ENCODE results near the gene VDAC1.

The VDAC1 gene

DNA sequence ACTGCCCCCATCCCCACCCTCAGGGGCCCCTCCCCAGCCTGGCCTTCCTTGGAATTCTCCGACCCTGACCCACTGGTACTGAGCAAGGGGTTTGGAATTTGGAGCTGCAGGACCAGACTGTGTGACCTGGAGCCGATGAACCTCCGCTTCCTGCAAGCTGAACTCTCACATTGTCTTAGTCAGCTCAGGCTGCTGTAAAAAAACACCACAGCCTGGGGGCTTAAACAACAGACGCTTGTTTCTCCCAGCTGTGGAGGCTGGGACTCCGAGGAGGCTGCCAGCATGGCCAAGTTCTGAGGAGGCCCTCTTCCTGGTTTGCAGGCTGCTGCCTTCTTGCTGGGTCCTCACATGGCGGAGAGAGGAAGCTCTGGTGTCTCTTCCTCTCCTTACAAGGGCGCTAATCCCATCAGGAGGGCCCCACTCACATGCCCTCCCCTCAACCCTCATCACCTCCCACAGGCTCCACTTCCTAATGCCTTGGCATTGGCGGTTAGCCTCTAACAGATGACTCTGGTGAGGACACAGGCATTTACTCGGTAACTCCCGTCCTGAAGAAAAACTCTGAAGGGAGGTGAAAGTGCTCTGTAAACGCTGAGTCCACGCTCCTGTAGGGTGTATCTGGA is 78.8 kb downstream of the VDAC1 start:
- TF ChIP-seq, protein P1, sequence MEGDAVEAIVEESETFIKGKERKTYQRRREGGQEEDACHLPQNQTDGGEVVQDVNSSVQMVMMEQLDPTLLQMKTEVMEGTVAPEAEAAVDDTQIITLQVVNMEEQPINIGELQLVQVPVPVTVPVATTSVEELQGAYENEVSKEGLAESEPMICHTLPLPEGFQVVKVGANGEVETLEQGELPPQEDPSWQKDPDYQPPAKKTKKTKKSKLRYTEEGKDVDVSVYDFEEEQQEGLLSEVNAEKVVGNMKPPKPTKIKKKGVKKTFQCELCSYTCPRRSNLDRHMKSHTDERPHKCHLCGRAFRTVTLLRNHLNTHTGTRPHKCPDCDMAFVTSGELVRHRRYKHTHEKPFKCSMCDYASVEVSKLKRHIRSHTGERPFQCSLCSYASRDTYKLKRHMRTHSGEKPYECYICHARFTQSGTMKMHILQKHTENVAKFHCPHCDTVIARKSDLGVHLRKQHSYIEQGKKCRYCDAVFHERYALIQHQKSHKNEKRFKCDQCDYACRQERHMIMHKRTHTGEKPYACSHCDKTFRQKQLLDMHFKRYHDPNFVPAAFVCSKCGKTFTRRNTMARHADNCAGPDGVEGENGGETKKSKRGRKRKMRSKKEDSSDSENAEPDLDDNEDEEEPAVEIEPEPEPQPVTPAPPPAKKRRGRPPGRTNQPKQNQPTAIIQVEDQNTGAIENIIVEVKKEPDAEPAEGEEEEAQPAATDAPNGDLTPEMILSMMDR (IDR thresholded peaks at IDR 0.05; ENCODE audit: insufficient read depth, low read depth, low read length, missing control alignments), result no peak
- H3K4me3 ChIP-seq (ENCODE audit: low read depth, low read length), result no peak overlapping the region
- DNase-seq (ENCODE audit: low read depth), result no peak

DNA sequence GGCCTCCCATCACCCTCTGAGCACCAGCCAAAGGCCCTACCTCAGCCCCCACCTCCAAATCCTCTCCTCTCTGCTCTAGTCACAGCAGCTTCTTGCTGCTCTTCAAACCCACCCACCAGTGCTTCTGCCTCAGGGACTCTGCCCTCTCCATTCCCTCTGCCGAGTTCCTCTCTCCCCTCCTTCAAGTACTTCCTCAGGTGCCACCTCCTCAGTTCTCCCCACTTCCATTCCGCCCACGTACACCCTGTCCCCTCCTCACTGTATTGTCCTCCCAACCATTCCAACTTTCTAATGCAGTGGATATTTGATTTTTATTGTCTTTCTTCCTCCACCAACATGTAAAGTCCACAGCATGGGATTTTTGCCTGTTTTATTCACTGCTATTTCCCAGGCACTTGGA is 79.5 kb downstream of the VDAC1 start:
- TF ChIP-seq, protein P1 (IDR thresholded peaks at IDR 0.05; ENCODE audit: insufficient read depth, low read depth, low read length, missing control alignments), result no peak
- no peak for DNase-seq (ENCODE audit: low read depth)

DNA sequence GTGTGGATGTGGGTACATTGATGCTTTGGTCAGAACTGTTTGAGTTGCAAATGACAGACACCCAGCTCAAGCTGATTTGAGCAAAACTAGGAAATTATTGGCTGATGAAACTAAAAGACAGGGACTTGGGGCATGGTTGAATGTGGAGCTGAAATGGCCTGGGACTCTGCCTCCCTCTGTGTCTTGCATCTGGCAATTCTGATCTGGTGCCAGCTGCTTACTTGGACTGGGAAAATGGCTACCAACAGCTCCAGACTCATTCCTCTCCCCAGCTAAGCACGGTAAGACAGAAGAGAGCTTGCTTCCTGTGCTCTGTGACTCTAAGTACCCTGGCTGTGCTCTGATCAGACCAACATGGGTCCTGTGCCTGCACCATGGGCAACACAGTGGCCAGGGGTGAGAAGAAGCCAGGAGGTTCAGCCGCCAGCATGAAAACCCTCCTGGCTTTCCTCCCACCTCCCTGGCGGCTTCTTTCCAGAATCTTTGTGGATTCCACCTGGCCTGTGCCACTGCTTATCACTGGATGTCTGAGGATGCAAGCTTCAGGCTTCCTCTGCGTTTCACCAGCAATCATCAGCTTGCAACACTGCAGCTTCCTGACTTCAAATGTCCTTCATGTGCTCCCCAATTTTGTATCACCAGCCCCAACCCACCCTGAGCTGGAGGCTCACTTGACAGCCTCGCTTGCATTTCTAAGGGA is 80.4 kb downstream of the VDAC1 start:
- DNase-seq (ENCODE audit: low read depth), result no peak
- TF ChIP-seq, protein P1 (IDR thresholded peaks at IDR 0.05; ENCODE audit: insufficient read depth, low read depth, low read length, missing control alignments), result no peak
- H3K4me3 ChIP-seq (ENCODE audit: low read depth, low read length), result no peak overlapping the region

More for the DNA sequence above, 79.5 kb downstream of the VDAC1 start:
- no peak overlapping the region for H3K4me3 ChIP-seq (ENCODE audit: low read depth, low read length)

DNA sequence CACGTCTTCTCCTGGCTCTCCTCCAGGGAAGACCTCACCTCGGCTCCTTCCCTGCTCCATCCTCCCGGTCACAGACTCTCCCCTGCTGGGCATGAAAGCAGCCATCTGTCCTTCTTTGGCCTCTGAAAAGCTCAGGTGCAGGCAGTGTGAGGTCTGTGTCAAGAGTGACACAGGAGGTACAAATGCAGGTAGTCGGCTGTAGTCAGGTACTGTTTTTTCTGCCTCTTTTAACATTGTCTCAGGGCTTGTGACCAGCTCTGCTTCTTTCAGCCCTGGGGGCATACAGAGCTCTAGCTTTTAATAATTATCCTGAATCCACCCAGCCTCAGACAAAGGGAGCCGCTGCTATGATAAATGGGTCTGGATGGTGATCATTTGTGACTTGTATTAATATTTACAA is 82.8 kb downstream of the VDAC1 start:
- TF ChIP-seq, protein P1 (IDR thresholded peaks at IDR 0.05; ENCODE audit: insufficient read depth, low read depth, low read length, missing control alignments), result no peak
- DNase-seq (ENCODE audit: low read depth), result no peak
- no peak overlapping the region for H3K4me3 ChIP-seq (ENCODE audit: low read depth, low read length)
